ENCODE measurements around the gene SLC15A4. TPM values are rescaled to one million over a fixed set of nuclear protein-coding genes. Genes with fewer than 3 reads are reported as not detected.

SLC15A4 gene
- total RNA-seq, result 38.8 and 42.3 TPM in 2 replicates

- peak within 1 kb of the TSS; percentile 80 for H3K27ac Mint-ChIP-seq
- H3K4me3 Mint-ChIP-seq (ENCODE audit: low read depth), result peak within 1 kb of the TSS; percentile 86
- peak; percentile 93 for DNase-seq (ENCODE audit: low spot score)
- H3K4me1 Mint-ChIP-seq (ENCODE audit: low read depth), result peaks cover 33% of the 10 kb centered on the region
- intact Hi-C loops (cut with micrococcal nuclease), result loop anchor here (2.0 kb wide), 1 partner anchor 91 kb away; no protein-coding TSS in a partner anchor
- peaks cover 28% of the 10 kb centered on the region for H3K36me3 Mint-ChIP-seq (ENCODE audit: low read depth)
- peaks cover 5% of the 10 kb centered on the region for H3K9me3 Mint-ChIP-seq
- H3K27me3 Mint-ChIP-seq (ENCODE audit: low read depth), result no peaks in the 10 kb centered on the region
Observed at GRCh38 chr12:128823916-128824839, at the start of gene SLC15A4. Gene SLC15A4, minus strand, starts transcription at chr12:128823958. Its CDS starts 15 bp downstream, at chr12:128823943.

GRCh38 chr12:128872303-128872702, 48.5 kb upstream of the SLC15A4 start:
- no peak overlapping the region for H3K27ac Mint-ChIP-seq
- DNase-seq (ENCODE audit: low spot score), result no peak
- intact Hi-C loops (cut with micrococcal nuclease), result no loop called here

GRCh38 chr12:128871516-128871892, 47.7 kb upstream of the SLC15A4 start:
- Mint-ChIP-seq H3K9me3 (peaks cover 12% of the 10 kb centered on the region), H3K27me3 (ENCODE audit: low read depth) (no peaks in the 10 kb centered on the region), H3K4me1 (ENCODE audit: low read depth) (peaks cover 2% of the 10 kb centered on the region), H3K4me3 (ENCODE audit: low read depth) (no peak overlapping the region), H3K27ac (no peak overlapping the region), H3K36me3 (ENCODE audit: low read depth) (peaks cover 7% of the 10 kb centered on the region)
- no peak for DNase-seq (ENCODE audit: low spot score)
- intact Hi-C loops (cut with micrococcal nuclease), result no loop called here

More at GRCh38 chr12:128872303-128872702, 48.5 kb upstream of the SLC15A4 start:
- Mint-ChIP-seq H3K4me3 (ENCODE audit: low read depth) (no peak overlapping the region), H3K27me3 (ENCODE audit: low read depth) (no peaks in the 10 kb centered on the region), H3K36me3 (ENCODE audit: low read depth) (peaks cover 12% of the 10 kb centered on the region), H3K9me3 (peaks cover 18% of the 10 kb centered on the region), H3K4me1 (ENCODE audit: low read depth) (peaks cover 2% of the 10 kb centered on the region)

GRCh38 chr12:128867466-128867865, 43.7 kb upstream of the SLC15A4 start:
- Mint-ChIP-seq H3K4me1 (ENCODE audit: low read depth) (peaks cover 5% of the 10 kb centered on the region), H3K9me3 (no peaks in the 10 kb centered on the region), H3K4me3 (ENCODE audit: low read depth) (no peak overlapping the region), H3K27ac (no peak overlapping the region), H3K27me3 (ENCODE audit: low read depth) (no peaks in the 10 kb centered on the region), H3K36me3 (ENCODE audit: low read depth) (no peaks in the 10 kb centered on the region)
- no peak for DNase-seq (ENCODE audit: low spot score)
- intact Hi-C loops (cut with micrococcal nuclease), result no loop called here

- no peaks in the 10 kb centered on the region for H3K9me3 Mint-ChIP-seq
- H3K4me3 Mint-ChIP-seq (ENCODE audit: low read depth), result no peak overlapping the region
- DNase-seq (ENCODE audit: low spot score), result no peak
- peaks cover 4% of the 10 kb centered on the region for H3K27me3 Mint-ChIP-seq (ENCODE audit: low read depth)
- H3K27ac Mint-ChIP-seq, result no peak overlapping the region
- no peaks in the 10 kb centered on the region for H3K36me3 Mint-ChIP-seq (ENCODE audit: low read depth)
- intact Hi-C loops (cut with micrococcal nuclease), result no loop called here
- peaks cover 7% of the 10 kb centered on the region for H3K4me1 Mint-ChIP-seq (ENCODE audit: low read depth)
Observed at GRCh38 chr12:128864516-128865186, 40.9 kb upstream of the SLC15A4 start.

GRCh38 chr12:128863957-128864356, 40.2 kb upstream of the SLC15A4 start:
- Mint-ChIP-seq H3K36me3 (ENCODE audit: low read depth) (no peaks in the 10 kb centered on the region), H3K4me3 (ENCODE audit: low read depth) (no peak overlapping the region), H3K27me3 (ENCODE audit: low read depth) (peaks cover 4% of the 10 kb centered on the region), H3K4me1 (ENCODE audit: low read depth) (peaks cover 7% of the 10 kb centered on the region), H3K27ac (no peak overlapping the region), H3K9me3 (no peaks in the 10 kb centered on the region)
- no peak for DNase-seq (ENCODE audit: low spot score)
- intact Hi-C loops (cut with micrococcal nuclease), result no loop called here

- H3K4me1 Mint-ChIP-seq (ENCODE audit: low read depth), result peaks cover 7% of the 10 kb centered on the region
- H3K36me3 Mint-ChIP-seq (ENCODE audit: low read depth), result peaks cover 3% of the 10 kb centered on the region
- no peak overlapping the region for H3K27ac Mint-ChIP-seq
- H3K4me3 Mint-ChIP-seq (ENCODE audit: low read depth), result no peak overlapping the region
- H3K27me3 Mint-ChIP-seq (ENCODE audit: low read depth), result peaks cover 10% of the 10 kb centered on the region
- no peaks in the 10 kb centered on the region for H3K9me3 Mint-ChIP-seq
- DNase-seq (ENCODE audit: low spot score), result no peak
- intact Hi-C loops (cut with micrococcal nuclease), result no loop called here
Observed at GRCh38 chr12:128861226-128862016, 37.7 kb upstream of the SLC15A4 start.

GRCh38 chr12:128859311-128859710, 35.6 kb upstream of the SLC15A4 start:
- no peak for DNase-seq (ENCODE audit: low spot score)
- intact Hi-C loops (cut with micrococcal nuclease), result no loop called here
- no peak overlapping the region for H3K27ac Mint-ChIP-seq
- H3K36me3 Mint-ChIP-seq (ENCODE audit: low read depth), result peaks cover 3% of the 10 kb centered on the region
- no peak overlapping the region for H3K4me3 Mint-ChIP-seq (ENCODE audit: low read depth)
- no peaks in the 10 kb centered on the region for H3K9me3 Mint-ChIP-seq
- peaks cover 4% of the 10 kb centered on the region for H3K4me1 Mint-ChIP-seq (ENCODE audit: low read depth)
- peaks cover 19% of the 10 kb centered on the region for H3K27me3 Mint-ChIP-seq (ENCODE audit: low read depth)

GRCh38 chr12:128857133-128857763, 33.5 kb upstream of the SLC15A4 start:
- H3K9me3 Mint-ChIP-seq, result no peaks in the 10 kb centered on the region
- H3K27me3 Mint-ChIP-seq (ENCODE audit: low read depth), result peaks cover 26% of the 10 kb centered on the region
- H3K4me3 Mint-ChIP-seq (ENCODE audit: low read depth), result no peak overlapping the region
- intact Hi-C loops (cut with micrococcal nuclease), result no loop called here
- H3K36me3 Mint-ChIP-seq (ENCODE audit: low read depth), result peaks cover 3% of the 10 kb centered on the region
- DNase-seq (ENCODE audit: low spot score), result no peak
- H3K27ac Mint-ChIP-seq, result no peak overlapping the region
- H3K4me1 Mint-ChIP-seq (ENCODE audit: low read depth), result peaks cover 3% of the 10 kb centered on the region

DNA sequence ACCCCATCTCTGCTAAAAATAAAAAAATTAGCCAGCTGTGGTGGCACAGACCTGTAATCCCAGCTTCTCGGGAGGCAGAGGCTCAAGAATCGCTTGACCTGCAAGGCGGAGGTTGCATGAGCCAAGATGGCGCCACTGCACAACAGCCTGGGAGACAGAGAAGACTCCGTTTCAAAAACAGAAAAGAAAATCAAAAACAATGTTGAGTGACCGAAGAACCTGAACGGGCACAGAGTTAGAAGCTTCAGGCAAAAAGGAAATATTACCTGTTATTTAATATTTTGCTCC, 33.0 kb upstream of the SLC15A4 start:
- intact Hi-C loops (cut with micrococcal nuclease), result no loop called here
- Mint-ChIP-seq H3K27me3 (ENCODE audit: low read depth) (peaks cover 30% of the 10 kb centered on the region), H3K9me3 (no peaks in the 10 kb centered on the region), H3K4me1 (ENCODE audit: low read depth) (peaks cover 3% of the 10 kb centered on the region), H3K27ac (no peak overlapping the region), H3K36me3 (ENCODE audit: low read depth) (peaks cover 3% of the 10 kb centered on the region), H3K4me3 (ENCODE audit: low read depth) (no peak overlapping the region)
- no peak for DNase-seq (ENCODE audit: low spot score)

- no peak for DNase-seq (ENCODE audit: low spot score)
- Mint-ChIP-seq H3K27me3 (ENCODE audit: low read depth) (peaks cover 31% of the 10 kb centered on the region), H3K4me1 (ENCODE audit: low read depth) (no peaks in the 10 kb centered on the region), H3K9me3 (no peaks in the 10 kb centered on the region), H3K27ac (no peak overlapping the region), H3K36me3 (ENCODE audit: low read depth) (peaks cover 3% of the 10 kb centered on the region), H3K4me3 (ENCODE audit: low read depth) (no peak overlapping the region)
- intact Hi-C loops (cut with micrococcal nuclease), result no loop called here
Observed at GRCh38 chr12:128856035-128856790, 32.5 kb upstream of the SLC15A4 start.

Measured in activated T-helper 2 cell treated with anti-CD3 and anti-CD28 coated beads, Interferon-gamma antibody, Interleukin-2, Interleukin-4, amounts not matched to agents 10 μg/mL and 5 μg/mL and 100 μg/mL, durations not matched to agents 14 hours and 24 hours and 36 hours (primary cell).